ENCODE data around the gene ABCC5. TPM values are rescaled to one million over a fixed set of nuclear protein-coding genes. Genes with fewer than 3 reads are reported as not detected.

ABCC5 gene
- total RNA-seq, 1 experiment from 2014 or later: 151 TPM

DNA sequence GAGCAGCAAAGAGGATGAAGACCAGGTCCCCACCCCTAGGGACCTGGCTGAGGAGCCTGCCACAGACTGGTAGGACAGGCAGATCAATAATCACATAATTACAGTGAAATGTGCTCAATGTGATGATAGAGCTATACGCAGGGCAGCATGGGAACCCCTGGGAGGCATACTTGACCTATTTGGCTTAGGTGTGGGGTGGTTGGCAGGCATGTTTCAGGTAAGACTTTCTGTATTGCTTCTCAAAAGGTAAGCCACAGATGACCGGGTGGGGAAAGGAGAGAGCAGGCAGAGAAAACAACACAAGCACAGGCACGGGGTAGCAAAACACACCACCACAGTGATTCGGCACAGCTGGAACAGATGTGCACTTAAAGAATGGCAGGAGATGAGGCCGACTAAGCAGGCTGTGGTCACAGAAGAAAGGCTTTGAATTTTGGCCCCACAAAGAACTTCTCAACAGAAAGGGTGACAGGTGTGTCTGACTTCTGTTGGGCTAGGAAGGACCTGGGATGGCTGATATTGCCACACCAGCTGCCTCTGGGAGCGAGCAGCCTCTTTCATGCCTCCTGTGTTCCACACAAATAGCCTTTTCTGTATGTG is 64.1 kb downstream of the ABCC5 start:
- POLR2A ChIA-PET (ENCODE audit: unreplicated experiment): no interaction called here

GRCh38 chr3:183951459-183951858 is 66.2 kb downstream of the ABCC5 start:
- H3K4me3 ChIP-seq: no peak overlapping the region
- H3K4me1 ChIP-seq (replicated peaks; ENCODE audit: insufficient read depth): no peaks in the 10 kb centered on the region
- no peak for DNase-seq
- ChIA-PET CTCF (no interaction called here), POLR2A (ENCODE audit: unreplicated experiment) (interaction anchor here (0.6 kb wide), 1 partner anchor 63 kb away, joined by 3 read pairs; no protein-coding TSS in a partner anchor)
- no peaks in the 10 kb centered on the region for H4K20me1 ChIP-seq (ENCODE audit: insufficient read depth)
- no peak overlapping the region for H3K4me2 ChIP-seq
- H3K27me3 ChIP-seq (ENCODE audit: insufficient read depth, low read depth): no peaks in the 10 kb centered on the region
- no TSS peak for BruUV-seq (replicated peaks)
- H3F3A ChIP-seq (ENCODE audit: insufficient read depth, low read depth): peaks cover 41% of the 10 kb centered on the region
- no peak overlapping the region for H2AFZ ChIP-seq
- H3K79me2 ChIP-seq (ENCODE audit: low read depth): no peaks in the 10 kb centered on the region
- H3K36me3 ChIP-seq (ENCODE audit: low read depth): peaks cover 54% of the 10 kb centered on the region
- intact Hi-C loops (cut with micrococcal nuclease; ENCODE audit: unreplicated experiment): no loop called here
- no peaks in the 10 kb centered on the region for H3K9me2 ChIP-seq (ENCODE audit: insufficient read depth)
- no peak overlapping the region for H3K27ac ChIP-seq
- TF ChIP-seq CTCF (conservative IDR thresholded peaks at IDR 0.05): no peak
- TF ChIP-seq EZH2 (IDR thresholded peaks at IDR 0.05; ENCODE audit: low read depth): no peak
- H3K9me3 ChIP-seq (ENCODE audit: insufficient read depth, low read depth): no peaks in the 10 kb centered on the region

More for the DNA sequence above, 64.1 kb downstream of the ABCC5 start:
- no TSS peak for BruUV-seq (replicated peaks)
- intact Hi-C loops (cut with micrococcal nuclease; ENCODE audit: unreplicated experiment): no loop called here
- H3K27me3 ChIP-seq (ENCODE audit: insufficient read depth, low read depth): no peaks in the 10 kb centered on the region
- TF ChIP-seq CTCF (conservative IDR thresholded peaks at IDR 0.05) (no peak), EZH2 (IDR thresholded peaks at IDR 0.05; ENCODE audit: low read depth) (no peak)
- no peak overlapping the region for H3K27ac ChIP-seq
- H3K9me3 ChIP-seq (ENCODE audit: insufficient read depth, low read depth): no peaks in the 10 kb centered on the region
- no peaks in the 10 kb centered on the region for H4K20me1 ChIP-seq (ENCODE audit: insufficient read depth)
- H3K36me3 ChIP-seq (ENCODE audit: low read depth): peaks cover 58% of the 10 kb centered on the region
- no peak overlapping the region for H3K4me2 ChIP-seq
- CTCF ChIA-PET: interaction anchor here (0.6 kb wide), 1 partner anchor 16 kb away, joined by 9 read pairs; no protein-coding TSS in a partner anchor
- no peaks in the 10 kb centered on the region for H3K79me2 ChIP-seq (ENCODE audit: low read depth)
- peaks cover 11% of the 10 kb centered on the region for H3K4me1 ChIP-seq (replicated peaks; ENCODE audit: insufficient read depth)
- H2AFZ ChIP-seq: no peak overlapping the region
- no peaks in the 10 kb centered on the region for H3K9me2 ChIP-seq (ENCODE audit: insufficient read depth)
- H3K4me3 ChIP-seq: no peak overlapping the region
- peaks cover 40% of the 10 kb centered on the region for H3F3A ChIP-seq (ENCODE audit: insufficient read depth, low read depth)
- DNase-seq: no peak

DNA sequence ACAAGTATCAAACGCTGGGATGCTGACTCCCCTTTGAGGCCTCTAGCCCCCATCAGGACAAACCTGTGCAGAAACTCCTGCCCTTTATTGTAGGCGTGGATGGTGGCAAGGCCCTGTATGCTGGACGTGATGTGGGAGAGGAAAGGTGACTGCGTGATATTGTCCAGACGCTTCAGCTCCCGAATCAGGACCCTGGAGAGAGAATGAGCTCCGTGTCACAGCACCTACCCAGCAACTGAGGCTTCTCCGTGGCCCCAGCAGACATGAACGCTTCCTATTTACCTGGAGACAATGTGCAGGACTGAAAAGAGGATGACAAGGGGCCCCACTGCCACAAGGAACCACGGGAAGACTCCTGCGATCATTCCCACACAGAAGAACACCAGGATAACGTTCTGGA is 68.0 kb downstream of the ABCC5 start:
- no peaks in the 10 kb centered on the region for H4K20me1 ChIP-seq (ENCODE audit: insufficient read depth)
- no peak overlapping the region for H3K4me2 ChIP-seq
- no peak for DNase-seq
- ChIA-PET CTCF (no interaction called here), POLR2A (ENCODE audit: unreplicated experiment) (no interaction called here)
- H3K79me2 ChIP-seq (ENCODE audit: low read depth): no peaks in the 10 kb centered on the region
- H3K4me1 ChIP-seq (replicated peaks; ENCODE audit: insufficient read depth): no peaks in the 10 kb centered on the region
- no peak overlapping the region for H2AFZ ChIP-seq
- H3K27ac ChIP-seq: no peak overlapping the region
- peaks cover 57% of the 10 kb centered on the region for H3K36me3 ChIP-seq (ENCODE audit: low read depth)
- no peaks in the 10 kb centered on the region for H3K9me2 ChIP-seq (ENCODE audit: insufficient read depth)
- H3K9me3 ChIP-seq (ENCODE audit: insufficient read depth, low read depth): no peaks in the 10 kb centered on the region
- H3K4me3 ChIP-seq: no peak overlapping the region
- intact Hi-C loops (cut with micrococcal nuclease; ENCODE audit: unreplicated experiment): no loop called here
- H3K27me3 ChIP-seq (ENCODE audit: insufficient read depth, low read depth): no peaks in the 10 kb centered on the region
- BruUV-seq (replicated peaks): no TSS peak
- TF ChIP-seq EZH2 (IDR thresholded peaks at IDR 0.05; ENCODE audit: low read depth) (no peak), CTCF (conservative IDR thresholded peaks at IDR 0.05) (no peak)
- peaks cover 34% of the 10 kb centered on the region for H3F3A ChIP-seq (ENCODE audit: insufficient read depth, low read depth)

Measured in PC-9 (cell line).